ENCODE data around the gene CLDN18. TPM values are rescaled to one million over a fixed set of nuclear protein-coding genes. Genes with fewer than 3 reads are reported as not detected.

The CLDN18 gene
- total RNA-seq, 1 experiment from 2014 or later: not detected

- no TSS peak for BruUV-seq (replicated peaks)
- no peaks in the 10 kb centered on the region for H3F3A ChIP-seq (ENCODE audit: insufficient read depth, low read depth)
- H3K4me2 ChIP-seq: no peak overlapping the region
- no peaks in the 10 kb centered on the region for H3K9me2 ChIP-seq (ENCODE audit: insufficient read depth)
- DNase-seq: peak in 1 of 2 experiments; percentile 72
- H3K27ac ChIP-seq: no peak overlapping the region
- H3K4me1 ChIP-seq (replicated peaks; ENCODE audit: insufficient read depth): no peaks in the 10 kb centered on the region
- CTCF ChIA-PET: interaction anchor here (1.1 to 1.4 kb wide), 2 partner anchors 29 to 51 kb away, joined by 3 to 7 read pairs; no protein-coding TSS in a partner anchor
- POLR2A ChIA-PET (ENCODE audit: unreplicated experiment): no interaction called here
- H3K9me3 ChIP-seq (ENCODE audit: insufficient read depth, low read depth): no peaks in the 10 kb centered on the region
- no peak overlapping the region for H3K4me3 ChIP-seq
- intact Hi-C loops (cut with micrococcal nuclease; ENCODE audit: unreplicated experiment): loop anchor here (1.0 to 10.0 kb wide), 5 partner anchors 51 to 854 kb away; partner anchors contain the start of genes DBR1 and NME9
- no peaks in the 10 kb centered on the region for H4K20me1 ChIP-seq (ENCODE audit: insufficient read depth)
- no peak for TF ChIP-seq EZH2 (IDR thresholded peaks at IDR 0.05; ENCODE audit: low read depth)
- TF ChIP-seq, protein P1, sequence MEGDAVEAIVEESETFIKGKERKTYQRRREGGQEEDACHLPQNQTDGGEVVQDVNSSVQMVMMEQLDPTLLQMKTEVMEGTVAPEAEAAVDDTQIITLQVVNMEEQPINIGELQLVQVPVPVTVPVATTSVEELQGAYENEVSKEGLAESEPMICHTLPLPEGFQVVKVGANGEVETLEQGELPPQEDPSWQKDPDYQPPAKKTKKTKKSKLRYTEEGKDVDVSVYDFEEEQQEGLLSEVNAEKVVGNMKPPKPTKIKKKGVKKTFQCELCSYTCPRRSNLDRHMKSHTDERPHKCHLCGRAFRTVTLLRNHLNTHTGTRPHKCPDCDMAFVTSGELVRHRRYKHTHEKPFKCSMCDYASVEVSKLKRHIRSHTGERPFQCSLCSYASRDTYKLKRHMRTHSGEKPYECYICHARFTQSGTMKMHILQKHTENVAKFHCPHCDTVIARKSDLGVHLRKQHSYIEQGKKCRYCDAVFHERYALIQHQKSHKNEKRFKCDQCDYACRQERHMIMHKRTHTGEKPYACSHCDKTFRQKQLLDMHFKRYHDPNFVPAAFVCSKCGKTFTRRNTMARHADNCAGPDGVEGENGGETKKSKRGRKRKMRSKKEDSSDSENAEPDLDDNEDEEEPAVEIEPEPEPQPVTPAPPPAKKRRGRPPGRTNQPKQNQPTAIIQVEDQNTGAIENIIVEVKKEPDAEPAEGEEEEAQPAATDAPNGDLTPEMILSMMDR (conservative IDR thresholded peaks at IDR 0.05): peak; percentile 97
- no peaks in the 10 kb centered on the region for H3K27me3 ChIP-seq (ENCODE audit: insufficient read depth, low read depth)
- H2AFZ ChIP-seq: no peak overlapping the region
- no peaks in the 10 kb centered on the region for H3K36me3 ChIP-seq (ENCODE audit: low read depth)
- no peaks in the 10 kb centered on the region for H3K79me2 ChIP-seq (ENCODE audit: low read depth)
Measured at GRCh38 chr3:138068579-138069174, 58.7 kb downstream of the CLDN18 start.

DNA sequence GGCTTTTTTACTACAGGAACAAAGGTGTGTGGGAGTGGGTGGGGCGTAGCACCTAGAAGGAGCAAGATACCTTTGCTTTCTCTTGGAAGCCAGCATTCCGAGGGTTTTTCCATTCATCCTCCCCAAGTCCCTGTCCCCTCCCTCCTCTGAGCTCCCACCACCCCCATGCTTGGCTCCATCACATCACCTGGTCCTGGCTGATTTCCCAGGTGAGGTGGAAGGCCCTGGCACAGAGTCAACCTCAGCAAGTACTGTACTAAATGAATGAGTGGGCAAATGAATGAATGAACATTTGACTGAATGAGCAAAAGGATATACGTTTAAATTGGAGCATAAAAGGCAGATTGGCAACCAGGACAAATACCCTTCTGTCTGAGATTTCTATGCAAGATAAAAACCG is 60.0 kb downstream of the CLDN18 start:
- Histone ChIP-seq H3K4me1 (replicated peaks; ENCODE audit: insufficient read depth) (no peaks in the 10 kb centered on the region), H3K4me3 (no peak overlapping the region), H4K20me1 (ENCODE audit: insufficient read depth) (no peaks in the 10 kb centered on the region), H3K27me3 (ENCODE audit: insufficient read depth, low read depth) (no peaks in the 10 kb centered on the region), H3K4me2 (no peak overlapping the region), H3K27ac (no peak overlapping the region), H3K36me3 (ENCODE audit: low read depth) (no peaks in the 10 kb centered on the region), H3K9me2 (ENCODE audit: insufficient read depth) (no peaks in the 10 kb centered on the region), H3K9me3 (ENCODE audit: insufficient read depth, low read depth) (no peaks in the 10 kb centered on the region), H3K79me2 (ENCODE audit: low read depth) (no peaks in the 10 kb centered on the region), H3F3A (ENCODE audit: insufficient read depth, low read depth) (no peaks in the 10 kb centered on the region), H2AFZ (no peak overlapping the region)
- POLR2A ChIA-PET (ENCODE audit: unreplicated experiment): no interaction called here
- intact Hi-C loops (cut with micrococcal nuclease; ENCODE audit: unreplicated experiment): no loop called here
- TF ChIP-seq, protein P1 (conservative IDR thresholded peaks at IDR 0.05): no peak
- no peak for TF ChIP-seq EZH2 (IDR thresholded peaks at IDR 0.05; ENCODE audit: low read depth)
- no peak for DNase-seq
- no TSS peak for BruUV-seq (replicated peaks)
- CTCF ChIA-PET: interaction anchor here (1.1 to 1.4 kb wide), 2 partner anchors 27 to 49 kb away, joined by 3 to 7 read pairs; no protein-coding TSS in a partner anchor

DNA sequence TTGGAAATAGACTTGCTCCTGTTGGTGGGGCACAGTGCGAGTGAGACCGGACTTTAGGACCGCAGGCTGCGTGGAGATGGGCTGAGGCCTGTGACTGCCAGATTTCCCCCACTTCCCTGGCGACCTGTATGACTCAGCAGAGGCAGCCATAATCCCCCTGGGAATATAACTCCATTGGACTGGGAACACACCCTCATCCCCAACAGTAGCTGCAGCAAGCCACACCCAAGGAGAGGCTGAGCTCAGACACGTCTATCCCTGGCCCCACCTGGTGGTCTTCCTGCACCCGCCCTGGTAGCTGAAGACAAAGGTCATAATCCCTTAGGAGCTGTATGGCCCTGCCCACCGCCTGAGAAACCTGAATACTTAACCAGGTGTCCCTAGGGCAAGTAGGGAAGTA is 62.8 kb downstream of the CLDN18 start:
- ChIA-PET CTCF (no interaction called here), POLR2A (ENCODE audit: unreplicated experiment) (interaction anchor here (0.6 kb wide), 1 partner anchor 973 kb away, joined by 3 read pairs; no protein-coding TSS in a partner anchor)
- no peak overlapping the region for H3K4me3 ChIP-seq
- no TSS peak for BruUV-seq (replicated peaks)
- no peak overlapping the region for H3K4me2 ChIP-seq
- H3K9me2 ChIP-seq (ENCODE audit: insufficient read depth): no peaks in the 10 kb centered on the region
- intact Hi-C loops (cut with micrococcal nuclease; ENCODE audit: unreplicated experiment): no loop called here
- H3K27me3 ChIP-seq (ENCODE audit: insufficient read depth, low read depth): no peaks in the 10 kb centered on the region
- H3K4me1 ChIP-seq (replicated peaks; ENCODE audit: insufficient read depth): peaks cover 9% of the 10 kb centered on the region
- no peak overlapping the region for H3K27ac ChIP-seq
- H3K9me3 ChIP-seq (ENCODE audit: insufficient read depth, low read depth): no peaks in the 10 kb centered on the region
- TF ChIP-seq, protein P1 (conservative IDR thresholded peaks at IDR 0.05): no peak
- no peak for TF ChIP-seq EZH2 (IDR thresholded peaks at IDR 0.05; ENCODE audit: low read depth)
- H4K20me1 ChIP-seq (ENCODE audit: insufficient read depth): no peaks in the 10 kb centered on the region
- no peaks in the 10 kb centered on the region for H3K79me2 ChIP-seq (ENCODE audit: low read depth)
- no peak for DNase-seq
- no peak overlapping the region for H2AFZ ChIP-seq
- H3F3A ChIP-seq (ENCODE audit: insufficient read depth, low read depth): peaks cover 14% of the 10 kb centered on the region
- no peaks in the 10 kb centered on the region for H3K36me3 ChIP-seq (ENCODE audit: low read depth)
